CD4-positive, alpha-beta T cell treated with Interleukin-21 for 1 hour (primary cell): ENCODE results near the gene FOXL2NB.

Experiments used
- DNase-seq: peaks from one replicate; pipeline ENCODE4 v3.0.0-alpha.2; 2020

Gene FOXL2NB

DNA sequence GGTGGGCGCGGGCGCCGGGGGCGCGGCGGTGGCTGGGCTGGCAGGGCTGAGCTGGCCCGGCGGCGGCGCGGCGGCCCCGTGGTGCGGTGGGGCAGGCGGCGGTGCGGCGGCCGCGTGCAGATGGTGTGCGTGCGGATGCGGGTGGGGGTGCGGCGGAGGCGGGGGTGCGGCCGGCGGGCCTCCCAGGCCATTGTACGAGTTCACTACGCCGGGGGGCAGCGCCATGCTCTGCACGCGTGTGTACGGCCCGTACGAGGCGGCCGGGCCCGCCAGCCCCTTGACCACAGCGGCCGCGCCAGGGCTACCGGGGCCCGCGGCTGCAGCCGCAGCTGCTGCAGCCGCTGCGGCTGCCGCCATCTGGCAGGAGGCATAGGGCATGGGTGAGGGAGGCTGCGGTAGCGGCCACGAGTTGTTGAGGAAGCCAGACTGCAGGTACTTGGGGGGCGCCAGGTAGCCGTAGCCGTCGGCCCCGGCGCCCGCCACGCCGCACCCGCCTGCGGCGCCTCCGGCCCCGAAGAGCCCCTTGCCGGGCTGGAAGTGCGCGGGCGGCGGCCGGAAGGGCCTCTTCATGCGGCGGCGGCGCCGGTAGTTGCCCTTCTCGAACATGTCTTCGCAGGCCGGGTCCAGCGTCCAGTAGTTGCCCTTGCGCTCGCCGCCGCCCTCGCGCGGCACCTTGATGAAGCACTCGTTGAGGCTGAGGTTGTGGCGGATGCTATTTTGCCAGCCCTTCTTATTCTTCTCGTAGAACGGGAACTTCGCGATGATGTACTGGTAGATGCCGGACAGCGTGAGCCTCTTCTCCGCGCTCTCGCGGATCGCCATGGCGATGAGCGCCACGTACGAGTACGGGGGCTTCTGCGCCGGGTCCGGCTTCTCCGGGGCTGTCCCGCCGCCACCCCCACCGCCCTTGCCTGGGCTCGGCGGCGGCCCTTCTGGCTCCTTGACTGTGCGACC lies 1.0 kb upstream of the FOXL2NB start:
- no peak for DNase-seq

DNA sequence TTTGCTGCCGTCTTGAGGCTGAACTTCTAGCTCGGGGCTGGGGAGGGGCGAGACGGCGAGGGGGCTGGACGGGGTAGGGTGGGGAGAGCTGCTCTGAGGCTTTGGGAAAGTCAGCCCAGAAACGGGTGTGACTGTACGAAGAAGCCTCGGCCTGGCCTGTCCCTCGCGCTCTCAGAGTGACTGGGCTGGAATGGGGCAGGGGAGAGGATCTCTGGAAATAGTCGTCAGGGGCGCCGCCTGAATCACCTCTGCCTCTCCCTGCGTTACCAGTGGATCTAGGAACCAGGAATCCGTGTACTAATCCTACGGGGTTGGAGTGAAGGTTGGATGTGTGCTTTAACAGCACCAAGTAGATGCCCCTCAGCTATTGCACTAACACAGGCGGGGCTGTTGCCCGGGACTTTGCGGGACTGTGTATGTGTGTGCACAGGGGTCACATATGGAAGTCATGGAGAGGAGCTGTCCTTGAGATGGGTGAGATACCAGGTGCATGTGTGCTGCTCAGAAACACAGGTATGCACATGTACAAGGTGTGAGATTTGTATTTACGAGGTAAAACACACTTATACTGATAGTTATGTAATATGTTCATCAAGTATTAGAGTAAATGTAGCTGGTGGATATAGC lies 591 bp downstream of the FOXL2NB start:
- DNase-seq: no peak

GRCh38 chr3:138948371-138949001 lies 1.5 kb downstream of the FOXL2NB start:
- DNase-seq: no peak

DNA sequence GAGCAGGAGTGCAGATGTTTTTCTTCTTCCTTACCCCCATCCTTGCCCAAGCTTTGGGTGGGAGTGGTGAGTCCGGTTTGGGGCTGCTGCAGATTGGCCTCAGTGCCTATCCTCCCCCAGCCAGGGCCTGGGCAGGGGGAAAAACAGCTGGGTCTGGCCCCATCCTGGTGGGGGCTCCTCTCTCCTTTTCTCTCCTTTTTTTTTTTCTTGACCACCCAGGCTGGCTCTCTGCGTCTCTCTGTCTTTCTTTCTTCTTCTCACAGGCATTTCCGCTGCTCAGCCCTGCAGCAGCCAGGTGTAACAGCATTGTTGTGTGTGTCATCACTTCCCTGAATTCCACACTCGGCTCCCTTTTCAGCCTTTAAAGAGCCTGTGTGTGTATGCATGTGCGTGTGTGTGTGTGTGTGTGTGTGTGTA lies 2.0 kb downstream of the FOXL2NB start:
- DNase-seq: no peak

DNA sequence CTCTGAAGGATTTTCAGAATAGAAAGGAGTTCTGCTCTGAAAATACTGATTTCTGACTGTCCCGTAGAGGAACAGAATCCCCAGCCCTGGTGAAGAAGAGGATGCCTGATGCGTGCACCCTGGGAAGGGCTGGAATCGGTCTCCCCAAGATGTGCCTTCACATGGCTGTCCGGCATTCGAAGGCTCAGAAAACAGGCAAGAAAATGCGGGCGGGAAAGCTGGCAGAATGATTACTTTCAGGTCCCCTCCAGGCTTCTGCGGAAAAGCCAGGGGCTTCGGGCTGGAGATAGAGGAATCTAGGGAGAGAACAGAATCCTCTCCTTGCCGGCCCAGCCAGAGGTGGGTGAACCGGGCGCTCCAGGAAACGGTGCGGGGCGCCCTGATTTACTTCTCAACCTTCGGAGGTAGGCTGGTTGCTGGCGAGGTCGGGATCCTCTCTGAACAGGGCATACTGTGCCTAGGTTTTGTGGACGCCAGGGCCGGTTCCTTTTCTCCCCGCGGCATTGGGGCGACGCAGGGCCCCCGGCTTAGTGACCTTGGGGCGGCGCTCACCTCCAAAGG lies 2.5 kb downstream of the FOXL2NB start:
- no peak for DNase-seq

GRCh38 chr3:138950006-138950644 lies 3.1 kb downstream of the FOXL2NB start:
- no peak for DNase-seq

DNA sequence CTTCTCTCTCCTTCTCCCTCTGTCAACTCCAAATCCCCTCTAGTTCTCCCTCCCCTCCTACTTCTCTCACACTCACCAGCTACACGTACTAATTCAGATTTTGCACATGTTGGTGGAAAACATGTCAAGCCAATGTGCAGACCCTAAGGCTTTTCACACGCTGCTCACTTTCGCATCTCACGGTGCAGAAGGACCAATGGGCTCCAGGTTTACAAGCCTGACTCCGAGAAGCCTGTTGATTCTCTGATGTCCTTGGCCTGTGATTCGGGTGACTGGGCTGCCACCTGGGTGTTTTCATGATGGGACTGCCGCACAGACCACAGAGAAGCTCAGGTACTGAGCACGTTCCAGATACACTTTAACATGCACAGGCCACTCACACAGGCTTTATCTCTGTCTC lies 3.7 kb downstream of the FOXL2NB start:
- DNase-seq: no peak

- DNase-seq: no peak
Observed at GRCh38 chr3:138960417-138960852, 13.4 kb downstream of the FOXL2NB start.

GRCh38 chr3:138962854-138963560 lies 16.0 kb downstream of the FOXL2NB start:
- DNase-seq: no peak

- DNase-seq: no peak
Observed at GRCh38 chr3:138964264-138964663, 17.2 kb downstream of the FOXL2NB start.

GRCh38 chr3:138964923-138965322 lies 17.9 kb downstream of the FOXL2NB start:
- DNase-seq: no peak

DNA sequence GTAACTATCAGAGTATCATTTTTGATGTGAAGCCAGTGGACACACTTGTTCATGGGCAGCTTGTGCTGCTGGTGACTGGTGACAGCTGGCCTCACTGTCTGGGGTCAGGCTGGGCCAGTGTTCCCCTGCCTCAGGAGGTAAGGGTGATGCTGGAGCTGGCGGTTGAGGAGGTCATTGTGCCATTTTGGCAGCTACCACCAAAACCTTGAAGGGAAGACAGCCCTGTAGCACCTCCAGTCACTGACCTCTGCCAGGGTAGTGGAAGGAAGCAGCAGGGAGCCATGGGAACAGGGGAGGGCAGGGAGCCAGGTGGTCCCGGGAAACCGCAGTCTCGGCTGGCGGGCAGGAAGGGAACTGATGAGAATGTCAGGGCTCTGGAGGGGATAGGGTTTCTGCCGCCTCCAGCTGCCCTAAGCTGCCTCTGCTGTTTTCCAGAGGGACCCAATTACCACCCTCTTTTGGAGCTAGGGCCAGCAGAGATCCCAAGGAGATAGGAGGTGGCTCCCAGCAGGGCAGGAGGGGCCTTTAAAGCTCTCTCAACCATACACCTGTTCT lies 24.8 kb downstream of the FOXL2NB start:
- DNase-seq: no peak

DNA sequence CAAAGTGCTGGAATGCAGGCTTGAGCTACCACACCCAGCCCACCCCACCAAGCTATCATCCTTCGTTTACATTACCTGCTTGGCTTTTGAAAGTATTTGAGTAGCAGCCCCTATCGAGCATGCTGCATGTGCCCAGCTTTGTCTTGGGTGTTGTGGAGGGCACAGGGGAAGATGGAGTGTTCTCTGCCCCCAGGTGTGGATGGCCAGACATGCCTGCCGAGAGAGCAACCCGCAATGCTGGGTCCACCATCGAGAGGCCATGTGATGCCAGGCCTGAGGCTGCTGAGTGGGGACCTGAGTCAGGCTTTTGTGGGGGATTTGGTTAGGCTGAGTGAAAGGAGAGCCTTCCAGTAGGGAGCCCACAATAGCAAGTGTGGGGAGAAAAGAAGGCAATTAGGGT lies 25.9 kb downstream of the FOXL2NB start:
- DNase-seq: no peak

DNA sequence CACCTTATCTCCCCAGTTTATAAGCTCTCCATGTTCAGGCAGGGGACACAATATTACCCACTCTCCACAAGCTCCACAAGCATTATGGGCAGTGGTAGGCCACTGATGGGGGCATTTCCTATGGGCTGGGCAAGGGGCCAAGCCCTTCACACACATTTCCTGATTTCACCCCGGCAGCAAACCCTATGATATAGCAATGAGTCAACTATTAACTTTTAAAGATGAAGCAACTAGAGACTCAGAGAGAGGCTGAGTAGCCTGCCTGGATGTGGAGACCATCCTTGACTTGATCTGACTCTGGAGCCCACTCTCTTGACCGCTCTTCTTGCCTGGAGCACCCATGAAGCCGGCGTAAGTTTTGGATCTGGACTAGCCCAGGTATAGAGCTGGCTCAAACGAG lies 27.4 kb downstream of the FOXL2NB start:
- DNase-seq: no peak

DNA sequence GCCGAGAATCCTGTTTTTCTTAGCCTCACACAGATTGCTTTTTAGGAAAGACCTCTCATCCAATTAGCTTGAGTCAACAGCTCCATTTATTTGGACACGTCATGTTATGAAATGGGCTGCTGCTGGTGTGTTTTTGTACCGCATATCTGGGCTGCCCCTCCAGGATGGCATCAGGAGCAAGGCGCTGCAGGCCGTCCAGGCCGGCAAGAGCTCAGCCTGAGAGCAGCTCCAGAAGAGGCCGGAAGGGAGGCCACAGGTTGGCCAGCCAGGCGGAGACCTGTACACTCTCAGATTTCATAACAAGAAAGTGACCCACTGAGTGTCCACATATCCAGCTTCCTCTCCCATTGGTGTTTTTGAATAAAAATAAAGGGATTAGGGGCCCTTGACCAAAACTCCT lies 28.3 kb downstream of the FOXL2NB start:
- no peak for DNase-seq

GRCh38 chr3:138976047-138976446 lies 29.0 kb downstream of the FOXL2NB start:
- DNase-seq: no peak

DNA sequence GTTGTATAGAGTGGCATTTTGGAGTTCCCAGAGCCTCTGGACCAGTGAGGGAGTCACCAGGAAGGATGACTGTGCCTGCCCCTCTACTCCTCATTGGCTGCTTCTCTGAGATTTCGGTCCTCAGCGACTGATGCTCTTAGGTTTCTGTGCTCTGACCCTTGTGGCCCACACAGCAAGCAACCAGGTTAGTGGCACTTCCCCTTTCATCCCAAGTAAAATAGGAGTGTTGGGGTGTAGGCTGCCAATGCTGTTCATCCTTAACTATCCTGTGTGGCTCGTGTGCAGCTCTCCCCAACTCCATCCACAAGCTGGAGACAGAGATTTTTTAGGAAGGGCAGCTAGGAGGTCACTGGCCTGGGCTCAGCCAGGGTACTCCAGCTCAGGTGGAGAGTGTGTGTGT lies 37.8 kb downstream of the FOXL2NB start:
- DNase-seq: no peak

DNA sequence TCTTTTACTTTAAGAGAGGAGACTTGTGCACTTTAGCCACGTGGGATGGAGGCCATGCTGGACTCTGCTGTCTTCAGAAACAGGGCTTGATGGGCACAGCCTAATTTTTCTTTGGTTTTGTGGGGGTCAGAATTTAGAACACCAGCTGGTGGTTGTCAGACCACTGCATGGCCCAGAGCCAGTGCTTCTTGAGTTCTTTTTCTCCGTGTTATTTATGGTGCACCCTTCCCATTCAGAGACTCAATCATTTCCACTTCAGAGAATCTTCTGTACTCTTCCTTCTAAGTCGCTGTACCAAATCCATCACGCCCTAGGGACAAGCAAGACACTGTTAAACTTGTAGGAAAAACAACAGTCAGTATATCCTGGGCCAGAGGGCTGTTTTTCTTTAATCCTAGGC lies 38.9 kb downstream of the FOXL2NB start:
- DNase-seq: no peak

GRCh38 chr3:138987181-138987580 lies 40.2 kb downstream of the FOXL2NB start:
- no peak for DNase-seq

DNA sequence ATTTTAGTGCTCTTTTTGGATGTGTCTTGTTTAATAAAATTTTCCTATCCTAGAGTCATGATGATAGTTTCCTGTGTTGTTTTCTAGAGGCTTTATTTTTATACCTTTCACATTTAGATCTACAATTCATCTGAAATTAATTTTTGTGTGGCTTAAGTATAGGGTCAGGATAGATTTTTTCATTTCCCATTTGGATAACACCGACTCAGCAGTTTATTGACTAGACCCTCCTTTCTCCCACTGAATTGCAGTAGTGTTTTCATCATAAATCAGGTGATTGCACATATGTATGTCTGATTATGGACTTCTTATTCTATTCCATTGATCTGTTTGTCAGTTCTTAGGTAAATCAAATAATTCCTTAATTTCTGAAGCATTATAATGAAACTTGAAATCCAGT lies 48.7 kb downstream of the FOXL2NB start:
- no peak for DNase-seq
